ENCODE data around the gene HOXD11.

The HOXD11 gene

GRCh38 chr2:176130957-176131847, 24.1 kb downstream of the HOXD11 start:
- H3K4me3 ChIP-seq (ENCODE audit: low read depth, low read length) = no peak overlapping the region
- no peak for DNase-seq (ENCODE audit: low read depth)
- TF ChIP-seq MYC (IDR thresholded peaks at IDR 0.05; ENCODE audit: low read depth, low read length) (no peak), MAX (IDR thresholded peaks at IDR 0.05; ENCODE audit: low read depth, low read length) (no peak), POLR2A (IDR thresholded peaks at IDR 0.05; ENCODE audit: extremely low read depth, insufficient read length) (no peak), CTCF (IDR thresholded peaks at IDR 0.05; ENCODE audit: low read depth, low read length) (no peak)

GRCh38 chr2:176131848-176132158, 24.7 kb downstream of the HOXD11 start:
- H3K4me3 ChIP-seq (ENCODE audit: low read depth, low read length) = no peak overlapping the region
- no peak for TF ChIP-seq MAX (IDR thresholded peaks at IDR 0.05; ENCODE audit: low read depth, low read length)
- TF ChIP-seq CTCF (IDR thresholded peaks at IDR 0.05; ENCODE audit: low read depth, low read length) = no peak

DNA sequence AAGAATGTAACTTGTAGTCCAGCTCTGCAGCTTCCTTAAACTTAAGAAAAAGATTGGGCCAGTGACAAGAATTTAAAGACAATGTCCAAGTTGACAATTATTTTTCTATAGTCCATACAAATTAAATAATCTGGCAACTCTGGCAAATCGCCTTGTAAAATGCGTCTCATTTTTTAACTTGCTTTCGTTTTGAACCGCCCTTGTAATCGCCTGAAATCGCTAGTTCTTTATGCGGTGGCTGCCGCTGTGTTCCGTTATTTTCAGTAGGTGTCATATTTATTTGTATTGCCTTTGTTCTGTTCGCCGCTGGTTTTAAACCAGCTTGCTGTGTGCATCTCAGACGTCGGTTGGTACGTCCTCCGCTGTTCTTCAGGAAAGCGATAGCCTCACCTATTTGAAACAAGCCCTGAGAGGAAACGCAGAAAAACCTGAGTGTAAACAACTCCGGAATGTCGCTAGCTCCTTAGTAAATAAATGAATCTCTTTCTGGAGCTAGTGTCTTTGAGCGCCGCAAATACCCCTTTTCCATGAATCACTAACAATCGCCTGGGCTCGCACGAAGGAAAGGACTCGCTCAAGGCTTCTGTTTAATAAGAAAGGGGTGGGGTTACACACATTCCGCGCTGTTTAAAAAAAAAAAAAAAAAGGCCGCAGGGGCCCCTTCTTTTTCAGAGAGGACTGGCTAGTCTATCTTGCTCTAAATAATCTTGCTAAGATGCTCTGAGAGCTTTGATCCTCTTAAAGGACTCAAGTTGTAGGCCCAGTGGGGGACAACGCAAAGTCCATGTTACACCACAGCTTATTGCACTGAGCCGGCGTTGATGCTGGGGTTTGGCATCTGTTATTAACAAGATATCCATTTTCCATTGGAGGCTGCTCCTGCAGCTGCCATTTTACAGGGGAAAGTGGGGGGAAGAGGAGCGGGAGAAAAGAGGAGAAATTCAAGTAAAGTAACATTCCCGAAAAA, 25.4 kb downstream of the HOXD11 start:
- no peak overlapping the region for H3K4me3 ChIP-seq (ENCODE audit: low read depth, low read length)
- TF ChIP-seq MAX (IDR thresholded peaks at IDR 0.05; ENCODE audit: low read depth, low read length) (no peak), POLR2A (IDR thresholded peaks at IDR 0.05; ENCODE audit: extremely low read depth, insufficient read length) (no peak), CTCF (IDR thresholded peaks at IDR 0.05; ENCODE audit: low read depth, low read length) (no peak), MYC (IDR thresholded peaks at IDR 0.05; ENCODE audit: low read depth, low read length) (no peak)
- DNase-seq (ENCODE audit: low read depth) = no peak

More at GRCh38 chr2:176131848-176132158, 24.7 kb downstream of the HOXD11 start:
- no peak for DNase-seq (ENCODE audit: low read depth)

GRCh38 chr2:176133389-176133788, 26.3 kb downstream of the HOXD11 start:
- no peak overlapping the region for H3K4me3 ChIP-seq (ENCODE audit: low read depth, low read length)

More at GRCh38 chr2:176133389-176133788, 26.3 kb downstream of the HOXD11 start:
- DNase-seq (ENCODE audit: low read depth) = no peak
- no peak for TF ChIP-seq POLR2A (IDR thresholded peaks at IDR 0.05; ENCODE audit: extremely low read depth, insufficient read length)
- TF ChIP-seq CTCF (IDR thresholded peaks at IDR 0.05; ENCODE audit: low read depth, low read length) = no peak
- TF ChIP-seq MAX (IDR thresholded peaks at IDR 0.05; ENCODE audit: low read depth, low read length) = no peak
- no peak for TF ChIP-seq MYC (IDR thresholded peaks at IDR 0.05; ENCODE audit: low read depth, low read length)
